T-helper 2 cell (primary cell): ENCODE data around the gene HTR5A.
"Not testable (repeated sequence)": the region's sequence is repeated elsewhere in the genome, so short reads cannot be mapped to it uniquely, and the experiment has no call there.

Experiments used
- DNase-seq, 5 experiments: peaks; one replicate each; pipeline versions ENCODE4 v3.0.0 to v3.0.0-alpha.2; 2012 to 2022
- total RNA-seq, 2 donors: gene quantifications; one replicate each; lab custom pipeline; 2026; lab: John Stamatoyannopoulos, UW

Gene HTR5A
- total RNA-seq: 0 reads per million in 2 donors

DNA sequence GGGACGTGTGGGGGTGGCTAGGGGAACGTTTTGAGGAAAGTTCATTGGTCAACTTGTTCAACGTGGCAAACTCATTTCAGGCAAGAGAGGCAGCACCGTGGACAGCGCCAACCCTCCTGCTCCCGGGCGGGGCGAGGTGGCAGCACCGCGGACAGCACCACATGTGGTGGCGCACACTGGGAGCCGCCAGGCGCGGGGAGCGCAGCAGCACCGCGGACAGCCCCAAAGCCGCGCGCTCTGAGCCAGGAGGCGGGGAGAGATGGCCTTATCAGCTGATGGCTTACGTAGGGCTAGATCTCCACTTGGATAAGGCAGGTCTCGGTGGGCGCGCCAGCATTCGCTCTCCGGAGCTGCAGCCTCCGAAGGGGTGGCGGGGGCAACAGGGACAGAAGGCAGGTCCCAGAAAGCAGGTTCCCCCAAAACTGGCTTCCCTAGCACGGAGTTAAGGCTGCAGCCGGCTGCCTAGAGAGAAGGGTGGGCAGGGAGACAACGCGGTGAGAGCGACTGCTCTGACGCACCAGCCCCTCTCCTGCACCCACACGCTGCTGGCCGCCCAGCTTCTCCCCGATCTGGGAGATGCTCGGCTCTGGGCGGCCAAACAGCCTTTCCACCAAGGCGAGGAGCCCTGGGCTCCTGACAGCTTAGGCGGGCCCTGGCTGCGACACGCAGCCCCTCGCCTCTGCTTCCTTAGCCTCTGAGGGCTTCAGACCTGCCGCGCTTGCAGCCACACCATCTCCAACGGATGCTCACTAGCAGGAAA lies at the start of gene HTR5A:
TSS of gene HTR5A (plus strand) at position 333 of the 760 bp plus-strand sequence. CDS start 576 bp downstream, outside the sequence.
- peak; percentile 49 to 90 (median 65) for DNase-seq

DNA sequence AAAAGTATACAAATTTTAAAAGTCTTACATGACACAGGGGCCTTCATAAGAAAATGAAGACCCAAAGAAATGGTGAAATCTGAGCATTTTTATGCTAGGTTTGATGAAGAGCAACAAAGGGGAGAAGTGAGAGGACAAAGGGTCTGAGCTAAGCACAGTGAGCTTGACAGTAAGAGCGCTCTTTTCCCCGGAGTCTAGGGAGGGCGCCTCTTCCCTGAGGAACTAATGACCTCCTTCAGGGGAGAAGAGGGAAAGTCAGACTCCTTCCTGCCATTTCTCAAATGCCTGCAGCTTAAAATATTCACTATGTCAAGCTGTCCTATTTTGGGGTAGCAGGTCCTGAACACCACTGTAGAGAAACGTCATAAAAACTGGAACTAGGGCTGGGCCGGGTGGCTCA lies 49.1 kb upstream of the HTR5A start:
- no peak for DNase-seq

DNA sequence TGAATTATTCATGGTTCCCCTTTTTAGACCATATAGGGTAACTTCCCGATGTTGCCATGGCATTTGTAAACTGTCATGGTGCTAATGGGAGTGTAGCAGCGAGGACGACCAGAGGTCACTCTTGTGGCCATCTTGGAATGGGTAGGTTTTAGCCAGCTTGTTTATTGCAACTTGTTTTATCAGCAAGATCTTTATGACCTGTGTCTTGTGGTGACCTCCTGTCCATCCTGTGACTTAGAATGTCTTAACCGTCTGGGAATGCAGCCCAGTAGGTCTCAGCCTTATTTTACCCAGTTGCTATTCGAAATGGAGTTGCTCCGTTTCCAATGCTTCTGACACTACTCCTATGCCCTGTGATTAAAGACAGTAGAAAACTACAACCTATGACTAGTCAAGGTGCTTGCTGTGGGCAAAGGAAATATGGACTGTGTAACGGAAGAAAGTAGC lies 48.4 kb upstream of the HTR5A start:
- DNase-seq: no peak

DNA sequence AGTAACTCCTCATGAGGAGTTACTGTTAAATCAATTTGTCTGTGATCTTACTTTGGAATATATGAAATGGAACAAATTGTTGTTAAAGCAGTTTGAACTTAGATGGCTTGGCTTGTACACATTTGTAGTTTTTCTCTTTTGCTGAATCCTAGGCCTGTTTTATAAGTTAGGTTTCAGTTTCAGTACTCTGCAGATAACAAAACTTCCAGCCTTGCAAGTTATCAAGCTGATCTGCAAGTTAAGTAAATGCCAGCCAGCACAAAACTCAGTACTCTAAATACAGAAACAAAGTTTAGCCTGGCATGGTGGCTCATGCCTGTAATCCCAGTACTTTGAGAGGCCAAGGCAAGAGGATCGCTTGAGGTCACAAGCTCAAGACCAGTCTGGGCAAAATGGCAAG lies 42.2 kb upstream of the HTR5A start:
- peak in 1 of 5 experiments; percentile 71 for DNase-seq

DNA sequence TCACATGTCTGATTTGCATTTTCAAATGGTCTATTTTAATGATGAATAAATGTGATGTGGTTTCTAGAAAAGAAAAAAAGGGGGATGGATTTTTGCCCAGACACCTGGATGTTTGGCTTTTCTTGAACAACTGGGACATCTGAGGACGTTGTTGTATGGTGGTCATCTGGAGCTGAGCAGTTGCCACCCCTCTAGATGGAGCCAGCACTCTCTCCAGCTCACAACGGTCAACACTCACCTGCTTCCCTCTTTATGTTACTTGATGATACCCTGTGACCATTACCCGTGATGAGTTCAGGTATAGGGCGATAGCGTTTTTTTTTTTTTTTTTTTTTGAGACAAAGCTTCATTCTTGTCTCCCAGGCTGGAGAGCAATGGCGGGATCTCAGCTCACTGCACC lies 37.1 kb upstream of the HTR5A start:
- no peak for DNase-seq

DNA sequence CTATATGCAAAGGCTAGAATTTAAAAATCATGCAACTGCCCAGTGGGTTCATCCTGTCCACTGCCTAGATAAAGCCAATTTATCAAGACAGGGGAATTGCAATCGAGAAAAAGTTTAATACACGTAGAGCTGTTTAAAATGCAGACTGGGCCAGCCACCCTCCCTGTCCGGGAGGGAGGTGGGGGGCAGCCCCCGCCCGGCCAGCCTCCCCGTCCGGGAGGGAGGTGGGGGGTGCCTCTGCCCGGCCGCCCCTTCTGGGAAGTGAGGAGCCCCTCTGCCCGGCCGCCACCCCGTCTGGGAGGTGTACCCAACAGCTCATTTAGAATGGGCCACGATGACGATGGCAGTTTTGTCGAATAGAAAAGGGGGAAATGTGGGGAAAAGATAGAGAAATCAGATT lies 35.6 kb upstream of the HTR5A start:
- not testable (repeated sequence) for DNase-seq

DNA sequence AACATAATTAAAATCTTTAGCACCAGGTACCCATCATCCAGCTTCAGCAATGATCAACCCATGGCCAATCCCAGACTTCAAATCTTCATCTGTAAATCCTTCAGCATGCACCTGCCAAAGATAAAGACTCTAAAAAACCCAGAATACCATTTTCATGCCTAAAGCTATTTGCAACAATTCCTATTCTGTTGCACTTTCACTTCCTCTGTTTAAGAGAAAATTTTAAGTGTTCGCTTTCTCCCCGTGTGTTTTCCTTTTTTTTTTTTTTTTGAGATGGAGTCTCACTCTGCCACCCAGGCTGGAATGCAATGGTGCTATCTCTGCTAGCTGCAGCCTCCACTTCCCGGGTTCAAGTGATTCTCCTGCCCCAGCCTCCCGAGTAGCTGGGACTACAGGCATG lies 31.8 kb upstream of the HTR5A start:
- DNase-seq: no peak

DNA sequence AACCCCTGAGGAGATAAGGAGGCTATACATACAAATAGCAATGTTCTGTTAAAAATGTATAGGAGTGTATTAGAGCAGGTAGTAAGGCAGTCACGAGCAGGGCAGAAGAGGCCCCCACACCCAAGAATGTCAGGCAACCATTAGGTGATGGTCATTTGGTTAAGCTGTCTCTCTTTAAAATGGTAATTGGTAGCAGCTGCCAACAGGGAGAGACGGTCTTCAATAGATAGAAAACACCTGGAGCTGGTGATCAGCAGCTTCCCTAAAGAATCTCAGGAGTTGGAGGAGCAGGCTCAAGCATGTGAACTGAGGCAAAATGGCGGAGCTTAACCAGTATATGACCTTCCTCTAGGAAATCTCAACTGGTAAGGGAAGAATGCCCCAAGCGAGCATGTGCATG lies 26.4 kb upstream of the HTR5A start:
- no peak for DNase-seq

DNA sequence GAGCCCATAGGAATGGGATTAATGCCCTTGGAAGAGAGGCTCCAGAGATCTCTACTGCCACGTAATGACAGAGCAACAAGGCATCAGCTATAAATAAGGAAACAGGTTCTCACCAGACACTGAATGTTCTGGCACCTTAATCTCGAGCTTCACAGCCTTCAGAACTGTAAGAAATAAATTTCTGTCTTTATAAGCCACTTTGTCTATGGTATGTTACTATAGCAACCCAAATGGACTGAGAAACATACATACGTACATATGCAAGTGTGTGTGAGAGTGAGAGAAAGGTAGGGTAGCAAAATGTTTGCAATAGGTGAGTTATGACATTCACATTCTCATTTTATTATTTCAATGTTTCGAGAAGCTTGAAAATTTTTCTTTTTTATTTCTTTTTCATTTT lies 22.1 kb upstream of the HTR5A start:
- DNase-seq: no peak

DNA sequence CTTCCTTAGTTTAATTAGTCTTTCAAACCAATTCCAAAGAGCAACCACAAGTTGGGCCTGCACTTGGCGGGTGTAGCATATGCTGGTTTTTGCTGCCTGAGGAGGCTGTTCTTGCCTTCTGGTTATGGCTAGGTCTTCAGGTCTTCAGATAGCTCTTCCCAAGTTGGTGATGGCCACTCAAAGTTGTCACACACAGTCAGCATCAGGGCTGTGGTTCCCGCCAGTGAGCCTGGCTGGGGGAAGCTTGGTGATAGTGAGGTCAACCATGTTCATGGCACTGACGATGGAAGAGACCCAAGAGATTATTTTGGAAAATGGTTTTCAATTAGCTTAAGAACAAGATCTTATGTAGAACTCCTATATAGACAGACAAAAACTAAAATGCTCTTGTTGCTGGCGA lies 18.8 kb upstream of the HTR5A start:
- DNase-seq: no peak

DNA sequence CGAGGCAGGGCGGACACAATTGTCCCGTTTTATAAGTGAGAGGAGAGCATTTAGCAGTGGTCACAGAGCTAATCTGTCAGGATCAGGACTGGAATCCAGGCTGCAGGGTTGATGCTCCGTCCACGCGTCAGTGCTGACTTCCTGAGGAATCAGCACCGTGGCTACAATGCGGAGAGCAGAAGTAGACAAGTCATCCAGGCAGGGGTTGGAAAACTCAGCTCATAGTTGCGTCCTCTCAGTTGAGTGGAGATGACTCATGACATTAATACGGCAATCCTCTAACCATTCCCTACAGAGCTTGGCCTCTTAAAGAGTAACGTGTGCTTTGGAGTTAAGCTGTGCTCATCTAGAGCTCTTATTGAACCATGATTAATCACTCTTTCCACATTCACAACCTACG lies 17.1 kb upstream of the HTR5A start:
- DNase-seq: no peak

DNA sequence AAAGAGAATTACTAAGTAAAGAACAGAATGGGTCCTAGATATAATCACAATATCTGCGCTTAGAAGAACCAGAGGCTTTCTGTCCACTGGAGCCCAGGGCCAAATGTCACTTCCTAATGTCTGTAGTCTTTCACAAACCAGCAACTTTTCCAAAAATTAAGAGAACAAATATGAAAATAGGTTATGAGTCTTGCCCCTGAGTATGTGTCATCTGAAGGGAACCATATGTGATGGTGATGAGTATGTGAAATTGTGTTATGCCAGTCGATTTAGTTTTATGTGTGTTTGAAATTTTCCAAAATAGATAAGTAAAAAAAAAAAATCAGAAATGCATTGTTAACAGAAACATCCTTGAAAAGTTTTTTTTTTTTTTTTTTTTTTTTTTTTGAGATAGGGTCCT lies 15.4 kb upstream of the HTR5A start:
- no peak for DNase-seq

DNA sequence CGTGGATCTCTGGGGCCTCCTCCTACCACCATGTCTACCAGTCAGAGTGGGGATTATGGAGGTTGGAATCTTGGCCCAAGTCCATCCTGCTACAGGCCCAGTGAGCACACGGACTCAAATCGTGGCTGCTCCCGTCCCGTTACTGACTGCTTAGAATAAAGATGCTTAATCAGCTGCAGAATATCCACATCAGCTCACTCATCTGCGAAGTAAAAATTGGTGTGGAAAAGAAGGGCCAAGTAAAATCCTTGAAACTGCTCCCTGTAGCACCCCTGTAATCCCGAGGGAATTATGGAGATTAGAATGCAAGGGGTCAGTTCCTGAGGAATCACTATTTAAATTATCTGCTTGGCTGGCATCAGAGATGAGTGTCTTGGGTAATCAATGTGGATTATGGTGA lies 13.0 kb upstream of the HTR5A start:
- no peak for DNase-seq

DNA sequence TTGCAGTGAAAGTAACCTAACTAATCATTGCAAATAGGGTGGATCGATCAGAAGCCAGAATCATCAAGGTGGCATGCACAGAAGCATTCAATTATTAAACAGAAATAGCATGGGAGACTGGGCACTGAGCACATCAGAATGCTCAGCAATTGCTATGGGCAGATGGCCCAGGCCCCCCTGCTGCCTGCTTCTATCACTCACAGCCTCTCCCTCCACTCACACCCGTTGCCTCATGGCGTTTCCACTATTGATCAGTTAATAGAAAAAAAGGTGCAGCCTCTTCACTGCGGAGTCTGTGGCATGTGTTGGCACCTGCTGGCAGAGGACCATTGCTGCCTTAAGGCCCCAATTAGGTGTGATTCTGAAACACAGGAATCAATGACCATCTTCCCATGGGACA lies 11.2 kb upstream of the HTR5A start:
- no peak for DNase-seq

DNA sequence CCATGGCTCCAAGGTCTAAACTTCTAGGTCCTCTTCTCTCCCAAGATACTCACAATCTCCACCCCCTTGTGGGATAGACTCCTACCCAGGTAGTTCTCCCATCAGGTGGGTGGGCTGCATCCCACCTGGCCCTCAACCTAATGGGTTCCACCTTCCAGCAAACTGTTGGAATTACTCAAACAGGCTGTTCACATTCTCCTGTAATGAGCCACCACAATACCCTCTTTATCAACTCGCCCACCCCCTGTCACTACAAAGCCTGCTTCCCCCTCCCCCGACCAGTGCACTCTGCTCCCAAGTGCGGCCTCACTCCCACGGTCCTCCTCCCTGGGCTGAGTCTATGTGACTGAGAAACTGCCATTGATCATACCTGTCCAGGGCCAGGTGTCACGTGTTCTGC lies 10.4 kb upstream of the HTR5A start:
- no peak for DNase-seq

DNA sequence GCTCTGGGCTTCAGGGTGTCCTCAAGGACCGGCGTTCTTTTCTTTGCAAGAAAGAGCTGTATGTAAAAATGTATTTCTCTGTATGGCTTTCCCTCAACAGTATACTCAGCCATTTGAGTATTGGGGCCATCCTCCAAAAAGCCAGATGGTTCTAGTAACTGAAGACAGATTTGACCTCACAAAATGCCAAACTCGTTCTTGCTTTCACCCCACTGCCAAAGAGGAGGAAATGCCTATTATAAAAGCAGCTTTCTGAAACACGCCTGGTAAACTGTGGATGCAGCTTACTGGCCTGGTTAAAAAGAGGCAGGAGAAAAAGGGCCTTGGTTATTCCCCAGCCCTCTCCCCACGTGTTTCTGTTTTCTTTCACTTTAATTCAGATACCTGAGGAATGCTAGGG lies 7.7 kb upstream of the HTR5A start:
- DNase-seq: no peak

DNA sequence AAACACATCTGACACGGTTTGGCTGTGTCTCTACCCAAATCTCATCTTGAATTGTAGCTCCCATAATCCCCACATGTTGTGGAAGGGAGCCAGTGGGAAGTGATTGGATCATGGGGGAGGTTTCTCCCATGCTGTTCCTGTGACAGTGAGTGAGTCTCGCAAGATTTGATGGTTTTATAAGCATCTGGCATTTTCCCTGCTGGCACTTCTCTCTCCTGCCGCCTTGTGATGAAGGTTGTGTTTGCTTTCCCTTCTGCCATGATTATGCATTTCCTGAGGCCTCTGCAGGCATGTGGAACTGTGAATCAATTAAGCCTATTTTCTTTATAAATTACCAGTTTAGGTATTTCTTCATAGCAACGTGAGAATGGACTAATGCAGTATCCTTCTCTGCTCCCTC lies 5.9 kb upstream of the HTR5A start:
- DNase-seq: no peak

DNA sequence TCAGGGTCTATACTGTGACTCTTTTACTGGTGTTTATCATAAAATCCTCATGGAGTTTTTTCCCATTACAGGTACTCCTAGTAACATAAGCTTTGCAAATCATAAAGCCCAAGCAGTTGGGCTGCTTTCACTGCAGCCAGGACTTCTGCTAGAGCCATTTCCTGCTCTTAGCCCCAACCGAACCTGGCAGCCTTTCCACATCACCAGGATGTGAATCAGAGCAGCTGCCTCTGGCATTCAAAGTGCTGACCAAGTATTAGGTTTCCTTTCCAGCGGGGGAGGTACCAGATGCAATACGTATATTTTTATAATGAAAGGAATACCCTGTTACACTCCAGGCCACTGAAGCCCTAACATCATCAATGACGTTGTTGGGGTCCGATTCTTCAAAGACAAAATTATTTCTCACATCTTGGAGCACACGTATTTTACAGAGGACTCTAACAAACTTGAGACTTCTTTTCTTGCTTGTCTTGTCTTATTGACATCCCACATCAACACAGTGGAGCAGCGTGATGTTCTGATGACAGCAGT lies 3.6 kb upstream of the HTR5A start:
- DNase-seq: no peak

DNA sequence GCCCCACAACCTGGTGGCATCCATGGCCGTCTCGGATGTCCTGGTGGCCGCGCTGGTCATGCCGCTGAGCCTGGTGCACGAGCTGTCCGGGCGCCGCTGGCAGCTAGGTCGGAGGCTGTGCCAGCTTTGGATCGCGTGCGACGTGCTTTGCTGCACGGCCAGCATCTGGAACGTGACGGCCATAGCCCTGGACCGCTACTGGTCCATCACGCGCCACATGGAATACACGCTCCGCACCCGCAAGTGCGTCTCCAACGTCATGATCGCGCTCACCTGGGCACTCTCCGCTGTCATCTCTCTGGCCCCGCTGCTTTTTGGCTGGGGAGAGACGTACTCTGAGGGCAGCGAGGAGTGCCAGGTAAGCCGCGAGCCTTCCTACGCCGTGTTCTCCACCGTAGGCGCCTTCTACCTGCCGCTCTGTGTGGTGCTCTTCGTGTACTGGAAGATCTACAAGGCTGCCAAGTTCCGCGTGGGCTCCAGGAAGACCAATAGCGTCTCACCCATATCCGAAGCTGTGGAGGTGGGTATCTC lies 1.1 kb downstream of the HTR5A start:
- DNase-seq: no peak

DNA sequence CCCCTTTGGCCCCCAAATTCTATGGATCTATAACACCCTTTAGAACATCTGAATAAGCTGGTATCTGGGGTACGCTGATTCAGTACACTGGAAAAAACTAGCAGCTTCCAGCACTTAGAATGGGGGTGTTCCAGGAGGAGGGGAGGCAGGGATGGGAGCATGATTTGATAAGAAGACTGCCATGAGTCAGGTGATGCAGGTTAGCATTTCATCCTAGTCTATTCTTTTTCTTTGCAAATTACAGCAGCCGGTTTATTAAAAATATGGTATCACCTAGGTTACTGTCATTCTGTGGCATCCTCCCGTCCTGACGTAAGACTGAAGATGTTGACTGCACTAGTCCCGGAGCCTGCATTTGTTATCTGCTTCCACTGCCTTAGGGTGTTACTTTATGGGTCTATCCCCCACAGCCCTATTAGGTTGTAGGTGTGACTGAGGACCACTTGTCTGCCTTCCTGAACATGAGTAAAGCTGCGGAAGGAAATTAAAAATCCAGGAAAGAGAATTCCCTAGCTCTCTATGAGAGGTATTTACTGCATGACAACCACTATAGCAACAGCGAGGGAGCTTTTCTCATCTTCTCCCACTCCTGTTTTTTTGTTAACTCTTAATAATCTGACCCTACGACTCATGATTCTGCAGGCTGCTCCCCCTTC lies 1.9 kb downstream of the HTR5A start:
- no peak for DNase-seq

DNA sequence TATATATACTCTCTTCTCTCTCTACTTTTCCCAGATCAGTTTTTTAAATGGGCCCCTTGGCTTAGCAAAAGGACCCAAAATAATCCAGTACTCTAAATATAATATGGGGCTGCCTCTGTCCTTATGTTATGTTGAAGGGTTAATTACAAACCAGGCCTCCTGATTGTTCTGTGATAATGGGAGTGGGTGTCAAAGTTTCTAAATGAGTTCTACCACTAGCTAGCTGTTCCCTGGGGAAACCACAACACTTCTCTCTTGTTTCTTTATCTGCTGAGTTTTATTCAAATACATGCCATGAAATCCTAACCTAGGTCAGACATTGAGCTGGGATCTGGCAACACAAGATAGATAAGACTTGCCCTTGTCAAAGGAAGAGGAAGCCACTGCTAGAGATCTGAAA lies 3.8 kb downstream of the HTR5A start:
- no peak for DNase-seq

DNA sequence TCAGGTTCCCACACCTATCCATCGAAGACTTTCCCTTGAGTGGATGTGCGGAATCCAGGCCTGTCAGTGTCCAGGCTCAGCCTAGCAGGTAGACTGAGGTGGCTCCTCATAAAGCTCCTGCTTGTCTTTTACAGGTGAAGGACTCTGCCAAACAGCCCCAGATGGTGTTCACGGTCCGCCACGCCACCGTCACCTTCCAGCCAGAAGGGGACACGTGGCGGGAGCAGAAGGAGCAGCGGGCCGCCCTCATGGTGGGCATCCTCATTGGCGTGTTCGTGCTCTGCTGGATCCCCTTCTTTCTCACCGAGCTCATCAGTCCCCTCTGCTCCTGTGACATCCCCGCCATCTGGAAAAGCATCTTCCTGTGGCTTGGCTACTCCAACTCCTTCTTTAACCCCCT lies 13.9 kb downstream of the HTR5A start:
- DNase-seq: no peak

DNA sequence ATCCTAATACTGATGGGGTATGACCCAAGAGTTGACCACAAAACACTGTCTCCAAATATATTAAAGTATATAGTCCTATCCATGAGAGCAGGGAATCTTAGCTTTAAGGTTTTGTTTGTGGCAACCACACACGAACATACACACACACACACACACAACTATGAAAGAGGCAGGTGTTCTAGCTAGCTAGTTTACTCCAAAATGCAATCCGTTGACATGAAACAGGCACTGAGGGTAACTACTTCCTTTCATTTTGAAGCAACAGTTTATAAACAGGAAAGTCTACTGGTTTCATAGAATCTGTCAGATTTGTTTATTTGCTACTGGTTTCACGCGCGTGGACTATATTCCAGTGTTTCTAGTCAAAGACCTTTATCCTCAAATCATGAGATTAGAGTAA lies 14.8 kb downstream of the HTR5A start:
- peak in 1 of 5 experiments; percentile 30 for DNase-seq

DNA sequence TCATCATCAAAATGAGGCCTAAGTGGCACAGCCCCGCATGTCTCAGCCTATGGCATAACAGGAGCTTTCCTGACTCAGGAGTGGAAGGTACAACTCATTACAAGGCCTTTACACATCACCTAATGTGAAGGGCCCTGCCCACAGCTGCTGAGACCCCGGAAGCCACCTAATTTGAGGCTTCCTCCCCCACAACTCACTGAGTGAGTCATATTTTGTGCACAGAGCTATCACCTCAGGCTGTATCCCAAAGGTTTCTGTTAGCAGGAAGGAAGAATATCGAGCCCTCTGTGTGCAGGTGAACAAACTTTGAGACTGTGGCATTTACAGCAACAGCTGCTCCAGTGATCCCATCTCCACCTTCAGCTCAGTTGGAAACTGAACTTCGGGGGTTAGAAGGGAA lies 20.6 kb downstream of the HTR5A start:
- DNase-seq: peak in 1 of 5 experiments; percentile 34
